ENCODE results near the gene MTMR3. TPM values are rescaled to one million over a fixed set of nuclear protein-coding genes. Genes with fewer than 3 reads are reported as not detected.

Gene MTMR3
- polyA plus RNA-seq, 5 donors = 35.2 to 47.1 (median 42.1) TPM

DNA sequence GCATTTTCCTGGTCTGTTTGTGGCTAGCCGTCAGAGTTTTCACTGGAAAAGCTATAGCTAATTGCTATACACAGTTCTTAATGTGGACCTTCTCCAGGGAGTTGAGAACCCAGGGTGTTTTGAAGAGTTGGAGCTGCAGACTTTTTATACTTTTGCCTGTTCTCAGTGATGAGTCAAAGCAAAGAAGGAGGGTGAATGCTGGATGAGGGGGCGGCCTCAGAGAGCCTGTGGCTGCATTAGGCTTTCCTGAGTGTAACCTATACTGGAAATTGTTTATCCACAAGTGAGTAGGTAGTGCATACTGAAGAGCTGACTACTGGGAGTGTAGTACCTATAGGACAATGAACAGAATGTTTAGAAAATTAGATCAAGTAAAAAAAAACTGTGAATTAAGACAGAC, 117.6 kb downstream of the MTMR3 start:
- DNase-seq = no peak

DNA sequence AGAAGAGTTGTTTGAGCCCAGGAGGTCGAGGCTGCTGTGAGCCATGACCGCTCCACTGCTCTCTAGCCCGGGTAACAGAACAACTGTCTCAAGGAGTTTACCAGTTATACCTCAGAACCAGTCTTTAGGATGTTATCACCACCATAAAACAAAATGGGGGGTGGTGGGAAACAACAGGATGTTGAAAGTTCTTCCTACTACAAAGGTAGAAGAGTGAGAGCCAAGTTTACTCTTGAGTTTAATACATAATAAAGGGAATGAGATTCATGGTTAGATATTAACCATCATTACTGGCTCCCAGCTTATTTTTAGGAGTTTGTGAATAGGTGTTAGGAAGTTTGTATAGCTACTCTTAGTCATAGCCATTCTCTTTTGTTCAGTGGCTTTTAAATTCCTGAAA, 118.5 kb downstream of the MTMR3 start:
- no peak for DNase-seq

DNA sequence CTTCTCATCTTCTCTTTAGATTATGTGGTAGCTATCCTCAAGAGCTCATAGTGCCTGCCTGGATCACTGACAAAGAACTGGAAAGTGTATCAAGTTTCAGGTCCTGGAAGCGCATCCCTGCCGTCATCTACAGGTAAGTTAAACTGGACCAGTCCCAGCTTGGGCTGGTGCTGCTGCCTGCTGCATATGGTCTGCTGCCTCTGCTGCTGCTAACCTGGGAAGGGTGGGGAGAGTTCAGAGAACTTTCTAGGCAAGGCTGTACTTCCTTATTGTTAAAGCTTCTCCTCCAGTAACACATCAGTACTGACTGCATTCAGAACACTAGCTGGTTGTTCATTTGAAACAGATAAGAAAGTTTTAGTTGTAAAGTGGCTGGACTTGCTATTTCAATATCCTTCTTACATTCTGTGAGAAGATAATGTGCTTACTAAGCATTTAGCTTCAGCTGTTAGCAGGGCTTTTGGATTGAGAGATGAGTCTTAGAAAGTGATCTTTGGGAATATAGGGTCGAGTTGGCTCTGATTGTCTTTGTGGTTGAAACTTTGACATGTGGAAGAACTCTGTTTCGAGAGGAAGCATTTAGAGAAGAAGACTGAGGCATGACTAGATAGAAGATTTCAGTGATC, 120.0 kb downstream of the MTMR3 start:
- DNase-seq = no peak

DNA sequence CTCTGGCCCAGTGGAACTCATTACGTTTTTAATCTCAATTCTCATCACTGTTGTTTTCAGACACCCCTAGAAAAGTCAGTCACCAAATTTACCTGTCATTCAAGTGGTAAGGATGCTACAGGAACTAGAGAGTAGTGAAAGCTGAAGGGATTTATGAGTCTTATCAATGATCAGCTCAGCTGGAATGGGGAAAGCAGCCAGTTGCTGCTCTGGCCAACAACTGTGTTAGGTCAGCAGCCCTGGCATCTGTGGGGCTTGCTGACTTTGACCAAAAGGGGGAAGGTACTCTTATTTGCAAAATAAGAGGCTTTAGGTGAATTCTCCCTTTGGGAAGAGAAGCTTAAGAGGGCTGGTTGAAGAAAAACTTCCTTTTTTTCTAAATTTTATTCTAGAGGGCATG, 121.1 kb downstream of the MTMR3 start:
- DNase-seq = no peak

DNA sequence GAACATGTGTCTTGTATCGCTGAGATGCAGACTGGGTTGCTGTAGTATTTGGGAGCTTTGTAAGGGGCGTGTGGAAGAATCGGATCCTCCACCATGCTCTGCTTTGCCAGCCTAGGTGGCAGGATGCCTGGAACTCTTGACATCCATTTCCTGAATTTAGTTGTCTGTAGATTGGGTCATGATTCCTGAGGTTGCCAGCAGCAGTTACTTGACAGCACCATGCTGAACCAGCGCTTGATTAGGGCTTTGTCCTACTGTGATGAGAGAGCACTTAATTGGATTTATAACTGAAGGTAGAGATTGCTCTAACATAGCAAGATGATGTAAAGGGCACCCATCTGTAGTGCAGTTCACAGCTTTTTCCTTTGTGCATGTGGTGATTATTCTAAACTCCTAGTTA, 121.7 kb downstream of the MTMR3 start:
- DNase-seq = no peak

DNA sequence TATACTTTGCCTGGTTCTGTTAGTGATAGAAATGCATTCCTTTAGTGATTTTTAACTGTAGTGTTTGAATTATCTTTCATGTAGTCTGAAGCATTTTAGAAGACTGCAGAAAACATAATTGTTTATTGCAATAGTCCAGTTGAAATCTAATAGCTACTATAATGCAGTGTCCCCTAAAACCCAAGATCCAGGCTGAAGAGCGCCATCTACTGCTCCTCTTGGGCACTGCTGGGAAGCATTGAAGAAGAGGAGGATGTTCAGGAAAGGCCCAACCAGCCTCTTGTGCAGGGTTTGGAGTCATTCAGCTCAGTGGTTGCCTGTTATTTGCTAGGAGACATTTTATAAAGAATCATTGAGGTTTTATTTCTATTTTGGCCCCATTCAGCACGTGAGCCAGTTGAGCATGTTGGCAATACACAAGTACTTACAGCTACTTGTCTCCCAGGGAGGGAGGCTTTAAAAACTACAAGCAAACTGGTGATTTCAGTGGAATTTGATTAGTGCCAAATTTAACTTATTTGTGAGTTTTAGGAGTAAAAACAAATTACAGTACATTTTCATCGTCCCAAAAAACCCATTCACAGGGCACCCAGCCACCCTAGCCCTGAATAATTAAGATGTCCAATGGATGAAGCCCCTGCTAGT, 122.4 kb downstream of the MTMR3 start:
- DNase-seq = peak; percentile 46 to 72

DNA sequence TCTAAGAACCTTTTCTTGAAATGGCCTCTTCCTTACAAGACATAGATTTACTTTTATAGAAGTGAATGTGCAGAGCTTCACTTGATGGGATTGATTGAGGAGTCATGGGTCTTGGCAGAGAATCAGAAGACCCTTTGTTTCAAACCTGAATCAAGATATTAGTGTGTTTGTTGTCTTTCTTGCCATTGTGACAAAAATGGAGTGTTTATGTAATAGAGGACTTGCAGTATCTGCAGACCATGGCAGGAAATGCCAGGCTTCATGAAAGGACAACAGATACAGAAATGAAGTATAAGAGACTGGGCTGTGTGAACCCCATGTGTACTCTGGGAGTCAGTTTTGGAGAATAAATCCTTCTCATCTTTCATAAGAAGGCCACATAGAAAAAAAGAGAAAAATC, 124.4 kb downstream of the MTMR3 start:
- DNase-seq = no peak

DNA sequence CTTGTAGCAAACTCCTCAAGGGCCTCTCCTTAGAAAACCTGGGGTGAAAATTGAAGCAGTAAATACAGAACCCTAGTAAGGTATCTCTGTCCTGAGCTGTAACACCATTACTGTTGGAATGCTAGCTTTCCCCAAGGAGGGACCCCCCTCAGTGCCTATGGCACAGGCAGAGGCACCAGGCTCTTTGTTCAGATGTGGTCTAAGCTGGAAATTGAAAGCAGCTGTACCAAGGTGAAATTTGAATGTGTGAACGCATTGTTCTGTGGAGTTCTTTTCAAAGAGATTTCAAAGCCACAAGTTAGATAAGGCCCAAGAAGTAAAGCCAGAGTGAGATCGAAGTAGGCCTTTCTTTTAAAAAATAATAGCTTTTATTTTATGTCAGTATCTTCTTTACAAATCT, 125.4 kb downstream of the MTMR3 start:
- DNase-seq = no peak

DNA sequence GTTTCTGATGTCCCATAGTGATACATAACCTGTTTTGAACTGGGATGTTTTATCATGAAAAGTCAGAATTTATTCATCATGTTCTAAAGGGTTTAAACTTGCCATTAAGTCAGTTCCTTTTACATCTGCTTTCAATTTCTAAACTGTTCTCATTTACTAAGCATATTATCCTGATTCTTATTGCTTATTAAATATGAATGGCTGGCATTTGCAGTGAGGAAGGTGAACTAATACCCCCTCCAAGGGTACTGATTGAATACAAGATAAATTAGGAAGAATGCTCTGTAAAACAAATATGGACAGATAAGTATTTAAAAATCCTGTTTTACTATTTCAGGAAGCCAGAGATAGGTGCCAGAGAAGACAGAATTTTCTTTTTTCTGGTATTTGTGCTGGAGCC, 126.5 kb downstream of the MTMR3 start:
- no peak for DNase-seq

DNA sequence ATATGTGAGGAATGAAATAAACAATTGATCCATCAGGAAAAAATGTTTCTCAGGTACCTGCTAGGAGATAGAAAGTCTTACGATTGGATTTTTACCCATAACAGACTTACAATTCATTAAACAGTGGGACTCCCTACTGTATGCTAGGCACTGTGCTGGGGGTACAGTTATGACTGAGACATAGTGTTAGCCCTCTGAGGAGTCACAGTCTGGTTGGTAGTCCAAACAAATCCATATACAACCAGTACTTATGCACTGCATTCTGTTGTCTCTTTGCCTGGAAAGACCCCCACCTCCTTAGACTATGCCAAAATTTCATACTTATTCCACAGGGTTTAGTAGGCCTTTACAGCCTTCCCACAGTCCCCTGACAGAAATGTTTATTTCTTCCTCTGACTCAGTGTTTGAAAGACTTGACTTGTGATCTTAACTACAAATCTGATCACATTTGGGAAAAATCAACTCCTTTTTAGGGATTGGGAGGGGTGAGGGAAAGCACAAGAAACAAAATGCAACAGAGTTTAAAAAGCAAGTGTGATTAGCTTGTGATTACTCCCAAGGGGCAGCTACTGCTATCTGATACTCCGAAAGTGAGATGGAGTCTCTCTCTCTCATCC, 127.9 kb downstream of the MTMR3 start:
- no peak for DNase-seq

DNA sequence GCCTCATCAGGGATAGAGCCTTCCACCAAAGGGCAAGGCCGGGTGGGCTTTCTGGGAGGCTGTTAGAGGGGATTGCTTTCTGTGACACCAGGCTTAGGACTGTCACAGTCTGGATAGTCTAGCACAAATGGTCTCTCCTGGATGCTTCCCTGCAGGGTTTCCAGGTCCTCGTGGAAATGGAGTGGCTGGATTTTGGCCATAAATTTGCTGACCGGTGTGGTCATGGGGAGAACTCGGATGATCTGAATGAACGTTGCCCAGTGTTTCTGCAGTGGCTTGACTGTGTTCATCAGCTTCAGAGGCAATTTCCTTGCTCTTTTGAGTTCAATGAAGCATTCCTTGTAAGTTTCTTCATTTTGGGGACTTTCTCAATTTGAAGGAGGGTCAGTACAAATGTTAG, 130.2 kb downstream of the MTMR3 start:
- no peak for DNase-seq

DNA sequence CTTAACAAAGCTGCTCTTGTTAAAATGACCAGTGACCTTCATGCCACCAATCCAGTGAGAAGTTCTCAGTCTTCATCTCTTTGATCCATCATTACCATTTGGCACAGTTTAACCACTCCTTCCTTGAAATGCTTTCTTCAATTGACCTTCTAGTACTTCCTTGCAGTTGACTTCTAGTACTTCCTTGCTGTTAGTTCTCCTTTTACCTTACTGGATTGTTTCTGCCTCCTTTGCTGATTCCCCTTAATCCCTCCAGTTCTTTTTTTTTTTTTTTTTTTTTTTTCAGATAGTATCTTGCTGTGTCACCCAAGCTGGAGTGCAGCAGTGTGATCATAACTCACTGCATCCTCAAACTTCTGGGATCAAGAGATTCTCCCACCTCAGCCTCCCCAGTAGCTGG, 131.3 kb downstream of the MTMR3 start:
- no peak for DNase-seq

DNA sequence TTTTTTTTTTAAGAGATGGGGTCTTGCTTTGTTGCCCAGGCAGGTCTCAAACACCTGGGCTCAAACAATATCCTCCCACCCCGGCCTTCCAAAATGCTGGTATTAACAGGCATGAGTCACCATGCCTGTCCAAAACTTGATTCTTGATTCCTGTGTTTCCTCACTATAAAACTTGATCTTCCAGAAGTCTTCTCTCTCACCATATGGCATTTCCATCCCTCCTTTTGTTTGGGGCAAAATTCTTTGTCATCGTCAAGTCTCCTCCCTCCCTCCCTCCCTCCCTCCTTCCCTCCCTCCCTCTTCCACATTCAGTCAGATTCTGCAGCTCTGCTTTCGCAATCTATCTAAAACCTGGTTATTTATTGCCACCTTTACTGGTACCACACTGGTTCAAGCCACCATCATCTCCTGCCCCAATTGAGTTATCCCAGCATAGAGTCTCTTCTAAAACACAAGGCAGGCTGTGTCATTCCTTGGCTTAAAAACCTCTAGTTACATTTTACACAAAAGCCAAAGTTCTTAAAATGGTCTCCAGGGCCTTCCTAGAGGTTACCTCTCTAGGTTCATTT, 132.3 kb downstream of the MTMR3 start:
- DNase-seq = no peak

DNA sequence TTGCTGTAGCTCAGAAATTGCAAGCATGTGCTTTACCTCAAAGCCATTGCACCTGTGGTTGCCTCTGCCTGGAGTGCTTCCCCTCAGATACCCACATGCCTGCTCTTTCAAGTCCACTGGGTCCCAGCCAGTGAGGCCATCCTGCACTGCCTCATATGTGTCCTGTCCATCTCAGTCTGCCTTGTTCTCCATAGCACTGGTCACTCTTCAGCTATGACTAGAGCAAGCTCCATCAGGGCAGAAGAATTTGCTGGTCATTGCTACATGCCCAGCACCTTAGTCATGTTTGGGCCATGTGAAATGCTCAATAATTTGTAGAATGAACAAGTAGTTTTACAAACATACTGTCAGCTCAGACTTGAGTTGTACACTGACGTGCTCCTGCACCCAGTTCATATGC, 132.9 kb downstream of the MTMR3 start:
- DNase-seq = no peak

DNA sequence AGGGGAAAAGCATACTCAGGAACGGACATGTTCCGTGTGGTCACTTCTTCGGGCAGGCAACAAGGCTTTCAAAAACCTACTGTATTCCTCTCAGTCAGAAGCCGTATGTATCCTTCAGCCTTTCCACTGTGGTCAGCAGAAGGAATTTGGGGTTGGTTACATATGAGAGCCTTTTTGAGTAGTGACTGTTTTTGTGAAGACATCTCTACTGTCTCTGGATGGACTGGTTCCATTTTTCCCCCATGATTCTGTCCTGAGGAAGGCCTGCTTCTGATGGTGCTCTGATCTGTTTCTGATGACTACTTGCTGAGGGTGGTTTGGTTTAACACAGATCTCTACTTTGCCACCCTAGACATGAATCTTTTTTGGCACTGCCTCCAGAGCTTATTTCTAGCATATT, 133.6 kb downstream of the MTMR3 start:
- DNase-seq = no peak

DNA sequence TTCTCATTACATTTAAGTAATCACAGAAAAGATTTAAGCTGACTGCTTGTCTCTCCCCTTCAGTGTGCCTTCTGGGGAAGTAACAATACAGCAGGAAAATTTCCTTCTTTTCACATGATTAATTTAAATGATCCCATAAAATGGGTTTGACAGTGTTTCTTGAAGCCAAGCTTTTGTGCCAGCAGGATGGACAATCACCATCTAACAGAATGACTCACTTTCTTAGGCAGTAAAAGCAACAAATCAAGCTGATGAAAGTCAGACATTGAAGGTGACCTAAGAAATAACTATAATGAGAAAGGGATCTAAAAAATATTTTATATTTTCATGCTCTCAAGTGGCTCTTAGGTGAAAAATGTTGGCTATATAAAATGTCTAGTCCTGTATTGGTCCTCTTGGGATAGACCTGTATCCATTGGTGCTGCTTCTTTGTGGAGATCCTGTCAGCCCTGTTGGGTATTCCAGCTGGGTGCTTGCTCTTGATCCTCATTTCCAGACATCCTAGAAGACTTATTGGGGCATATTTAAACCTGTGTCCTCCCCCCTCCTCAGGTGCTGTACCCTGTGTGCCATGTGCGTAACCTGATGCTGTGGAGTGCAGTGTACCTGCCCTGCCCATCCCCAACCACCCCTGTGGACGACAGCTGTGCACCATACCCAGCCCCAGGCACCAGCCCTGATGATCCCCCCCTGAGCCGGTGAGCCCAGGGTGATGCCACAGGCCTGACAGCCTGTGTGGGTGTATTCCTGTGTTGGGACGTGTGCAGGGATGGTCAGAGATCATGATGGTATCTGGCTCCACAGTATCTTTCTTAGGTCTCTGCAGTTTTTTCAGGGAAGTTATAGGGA, 134.6 kb downstream of the MTMR3 start:
- no peak for DNase-seq

DNA sequence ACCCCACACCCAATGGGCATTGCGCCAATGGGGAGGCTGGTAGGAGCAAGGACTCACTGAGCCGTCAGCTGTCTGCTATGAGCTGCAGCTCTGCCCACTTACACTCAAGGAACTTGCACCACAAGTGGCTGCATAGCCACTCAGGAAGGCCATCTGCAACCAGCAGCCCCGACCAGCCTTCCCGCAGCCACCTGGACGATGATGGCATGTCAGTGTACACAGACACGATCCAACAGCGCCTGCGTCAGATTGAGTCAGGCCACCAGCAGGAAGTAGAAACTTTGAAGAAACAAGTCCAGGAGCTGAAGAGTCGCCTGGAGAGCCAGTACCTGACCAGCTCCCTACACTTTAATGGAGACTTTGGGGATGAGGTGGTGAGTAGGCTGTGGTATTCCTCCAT, 137.5 kb downstream of the MTMR3 start:
- no peak for DNase-seq

DNA sequence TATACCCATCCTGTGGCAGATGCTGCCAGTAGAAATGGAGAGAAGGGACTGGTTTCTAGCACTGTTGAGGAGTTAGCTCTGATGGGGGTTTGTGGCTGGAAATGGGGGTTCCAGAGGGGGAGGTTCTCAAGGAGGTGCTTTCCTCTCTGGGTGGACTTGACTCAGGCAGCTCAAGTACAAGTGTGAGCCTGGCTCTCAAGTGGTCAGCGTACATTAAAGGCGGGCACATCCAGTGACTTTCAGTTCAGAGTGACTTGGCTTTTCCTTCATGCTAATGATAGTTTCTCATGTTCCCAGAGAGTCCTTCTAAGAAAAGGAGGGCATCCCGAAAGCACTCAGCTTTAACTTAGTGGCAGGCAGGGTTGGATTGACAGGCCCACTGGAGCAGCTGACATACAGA, 138.4 kb downstream of the MTMR3 start:
- DNase-seq = no peak

DNA sequence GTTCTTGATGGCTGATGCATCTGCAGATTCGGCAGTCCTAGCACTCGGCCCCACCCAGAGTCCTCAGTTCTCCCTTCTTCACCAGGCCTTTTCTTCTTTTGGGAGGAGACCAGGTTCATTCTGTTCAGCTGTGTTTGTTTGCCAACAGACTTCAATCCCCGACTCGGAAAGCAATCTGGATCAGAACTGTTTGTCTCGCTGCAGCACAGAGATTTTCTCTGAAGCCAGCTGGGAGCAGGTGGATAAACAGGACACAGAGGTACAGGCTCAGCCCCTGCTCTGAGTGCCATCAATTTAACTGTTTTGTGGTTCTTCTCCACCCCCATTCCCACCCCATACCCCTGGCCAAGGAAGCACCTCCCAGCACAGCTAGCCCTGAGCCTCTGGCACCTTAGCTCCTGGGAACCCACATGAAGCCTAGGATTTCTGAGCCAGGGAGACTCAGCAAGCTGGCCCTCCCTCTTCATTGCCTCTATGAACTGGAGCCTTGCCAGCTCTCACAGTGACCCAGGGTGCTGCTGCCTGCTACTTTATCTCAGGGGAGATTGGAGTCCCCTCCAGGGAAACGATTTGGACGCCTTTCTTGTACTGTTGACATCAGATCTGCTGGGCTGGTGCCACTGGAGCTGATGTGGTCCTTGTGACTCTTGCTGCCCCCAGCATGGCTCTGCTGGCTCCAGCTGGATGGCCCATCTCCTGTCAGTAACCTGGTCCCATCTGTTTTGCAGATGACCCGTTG, 139.1 kb downstream of the MTMR3 start:
- no peak for DNase-seq

DNA sequence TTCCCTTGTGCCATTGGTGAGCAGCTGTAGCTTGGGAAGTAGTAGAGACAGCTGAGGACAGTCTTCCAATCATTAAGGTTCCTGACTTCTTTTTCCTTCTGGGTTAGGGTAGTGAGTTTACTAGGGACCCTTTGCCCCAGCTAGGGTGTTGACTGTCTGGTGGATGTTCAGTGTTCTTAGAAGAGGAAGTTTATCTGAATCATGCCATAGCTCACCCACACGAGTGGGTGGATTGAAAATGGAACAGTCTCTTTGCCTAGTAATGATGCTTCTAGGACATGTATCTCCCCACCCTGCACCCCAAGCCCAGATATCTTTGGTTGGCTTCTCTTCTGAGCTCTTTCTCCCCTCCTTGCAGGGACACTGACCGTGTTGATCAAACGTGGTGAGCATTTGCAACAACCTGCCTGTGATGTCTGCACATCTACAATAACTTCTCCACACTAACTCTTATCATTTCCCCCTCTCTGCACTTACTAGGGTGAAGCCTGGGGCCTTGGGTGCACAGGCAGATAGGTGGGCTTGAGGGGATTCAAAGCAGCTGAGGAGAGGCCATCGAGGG, 140.2 kb downstream of the MTMR3 start:
- no peak for DNase-seq

DNA sequence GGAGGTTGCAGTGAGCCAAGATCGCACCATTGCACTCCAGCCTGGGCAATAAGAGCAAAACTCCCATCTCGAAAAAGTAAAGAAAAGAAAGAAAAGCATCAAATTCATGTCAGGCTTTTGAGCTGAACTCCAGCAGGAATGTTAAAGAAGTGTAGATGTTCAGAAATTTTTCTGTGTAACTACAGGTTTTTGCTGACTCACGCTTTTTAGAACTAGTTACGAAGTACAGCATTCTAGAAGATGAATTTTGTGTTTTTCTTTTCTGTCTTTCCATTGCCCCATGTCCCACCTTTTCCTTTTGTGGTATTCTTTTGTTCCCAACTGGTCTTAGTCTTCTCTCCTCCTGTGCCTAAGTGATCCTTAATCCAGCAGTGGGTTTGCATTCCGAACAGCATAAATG, 141.3 kb downstream of the MTMR3 start:
- no peak for DNase-seq
